ENCODE results near the gene SLC39A11. TPM values are rescaled to one million over a fixed set of nuclear protein-coding genes. Genes with fewer than 3 reads are reported as not detected.

The SLC39A11 gene
- total RNA-seq, 1 experiment from 2014 or later, result 15.2 TPM

GRCh38 chr17:72659811-72660210 is 432.7 kb downstream of the SLC39A11 start:
- H4K5ac ChIP-seq (ENCODE audit: insufficient read length, low read depth, low read length), result no peak overlapping the region
- H3K9me3 ChIP-seq (ENCODE audit: control insufficient read depth, low read depth, low read length), result no peaks in the 10 kb centered on the region
- H3K4me2 ChIP-seq (ENCODE audit: insufficient read depth, insufficient read length, low read length), result no peak overlapping the region
- no peak overlapping the region for H3K56ac ChIP-seq (ENCODE audit: insufficient read length, low read depth, low read length)
- Mint-ChIP-seq H3K27ac (no peak overlapping the region; a peak in 1 of 7 replicates), H3K36me3 (ENCODE audit: insufficient read depth in 1 of 3, low read depth in 3 of 3) (no peaks in the 10 kb centered on the region; a peak in 1 of 7 replicates), H3K9me3 (no peaks in the 10 kb centered on the region; a peak in 2 of 5 replicates), H3K27me3 (ENCODE audit: low read depth) (peaks cover 7% of the 10 kb centered on the region; the same call in 1 of the 2 replicates), H3K4me3 (no peak overlapping the region), H3K4me1 (peaks cover 16 to 26% of the 10 kb centered on the region in 2 experiments)
- no peak overlapping the region for H3T11ph ChIP-seq (ENCODE audit: low read length)
- no peaks in the 10 kb centered on the region for H3K23me2 ChIP-seq (ENCODE audit: insufficient read length, low read depth, low read length, poor library complexity, severe bottlenecking)
- H4K91ac ChIP-seq (ENCODE audit: insufficient read length, low read depth, low read length), result no peak overlapping the region
- H2BK120ac ChIP-seq (ENCODE audit: low read depth, low read length, poor library complexity, severe bottlenecking), result no peak overlapping the region
- H2BK12ac ChIP-seq (ENCODE audit: insufficient read length, low read depth, low read length), result no peak overlapping the region
- H2BK5ac ChIP-seq (ENCODE audit: insufficient read length, low read length), result no peak overlapping the region
- H2AFZ ChIP-seq (ENCODE audit: low read length), result no peak overlapping the region
- DNase-seq, result no peak
- no peaks in the 10 kb centered on the region for H3K27me3 ChIP-seq (ENCODE audit: insufficient read depth, low read length)
- H4K20me1 ChIP-seq (ENCODE audit: control insufficient read depth, insufficient read depth, insufficient read length), result peaks cover 2% of the 10 kb centered on the region
- no peak overlapping the region for H3K9ac ChIP-seq (ENCODE audit: extremely low read depth, insufficient read length, low read length)
- H2BK20ac ChIP-seq (ENCODE audit: low read depth, low read length, poor library complexity, severe bottlenecking), result no peak overlapping the region
- H3K18ac ChIP-seq (ENCODE audit: insufficient read length, low read depth, low read length), result no peak overlapping the region
- no peaks in the 10 kb centered on the region for H3K4me1 ChIP-seq (ENCODE audit: insufficient read depth, low read length)
- no peak overlapping the region for H2AK5ac ChIP-seq (ENCODE audit: insufficient read length, low read length)
- H3K23ac ChIP-seq (ENCODE audit: insufficient read length, low read depth, low read length), result no peak overlapping the region
- no peak overlapping the region for H3K27ac ChIP-seq (ENCODE audit: insufficient read length, low read depth, low read length)
- WGBS (ENCODE audit: extremely low coverage, insufficient read length, low lambda C conversion rate), result no CpG with 5 or more reads among the region's 4 CpGs
- no peak overlapping the region for H2BK15ac ChIP-seq (ENCODE audit: low read depth, low read length)
- H4K8ac ChIP-seq (replicated peaks; ENCODE audit: insufficient read length, low read depth, low read length), result no peak overlapping the region
- H3K79me2 ChIP-seq (ENCODE audit: insufficient read depth, low read length), result no peaks in the 10 kb centered on the region
- no peak overlapping the region for H3K4ac ChIP-seq (ENCODE audit: low read depth, low read length)
- TF ChIP-seq, protein P1, sequence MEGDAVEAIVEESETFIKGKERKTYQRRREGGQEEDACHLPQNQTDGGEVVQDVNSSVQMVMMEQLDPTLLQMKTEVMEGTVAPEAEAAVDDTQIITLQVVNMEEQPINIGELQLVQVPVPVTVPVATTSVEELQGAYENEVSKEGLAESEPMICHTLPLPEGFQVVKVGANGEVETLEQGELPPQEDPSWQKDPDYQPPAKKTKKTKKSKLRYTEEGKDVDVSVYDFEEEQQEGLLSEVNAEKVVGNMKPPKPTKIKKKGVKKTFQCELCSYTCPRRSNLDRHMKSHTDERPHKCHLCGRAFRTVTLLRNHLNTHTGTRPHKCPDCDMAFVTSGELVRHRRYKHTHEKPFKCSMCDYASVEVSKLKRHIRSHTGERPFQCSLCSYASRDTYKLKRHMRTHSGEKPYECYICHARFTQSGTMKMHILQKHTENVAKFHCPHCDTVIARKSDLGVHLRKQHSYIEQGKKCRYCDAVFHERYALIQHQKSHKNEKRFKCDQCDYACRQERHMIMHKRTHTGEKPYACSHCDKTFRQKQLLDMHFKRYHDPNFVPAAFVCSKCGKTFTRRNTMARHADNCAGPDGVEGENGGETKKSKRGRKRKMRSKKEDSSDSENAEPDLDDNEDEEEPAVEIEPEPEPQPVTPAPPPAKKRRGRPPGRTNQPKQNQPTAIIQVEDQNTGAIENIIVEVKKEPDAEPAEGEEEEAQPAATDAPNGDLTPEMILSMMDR (conservative IDR thresholded peaks at IDR 0.05), result no peak
- no peak overlapping the region for H3K14ac ChIP-seq (ENCODE audit: insufficient read depth, low read length)
- no peaks in the 10 kb centered on the region for H3K79me1 ChIP-seq (ENCODE audit: insufficient read depth, low read depth, low read length, poor library complexity, severe bottlenecking)
